A549 (cell line): ENCODE measurements around the gene ZDHHC9. TPM values are rescaled to one million over a fixed set of nuclear protein-coding genes. Genes with fewer than 3 reads are reported as not detected.
A peak's percentile ranks its signal among the peaks of the same experiment; 100 is the strongest.

ENCODE experiments used
- ATAC-seq, 2 experiments: fragments of 200-7000 bp in 1 of 2; fragments of >200 bp in 1 of 2; cut with Nextera tagmentation in 1 of 2; cut with Tn5 transposase in 1 of 2; 3 replicates each; pipeline versions ENCODE4 v1.8.0 to v1.9.1; 2018 to 2020; ENCODE audit warnings: mild to moderate bottlenecking in 1 of 2, moderate library complexity in 1 of 2
- CTCF ChIA-PET: fragments of 300-600 bp; sonication (Branson Sonifier 250); formaldehyde crosslinking; extraction: SDS; loops from one replicate; lab custom pipeline; 2021; ENCODE audit warnings: antibody characterized with exemption, inconsistent platforms; lab: Yijun Ruan, JAX
- POLR2A ChIA-PET: fragments of 350-600 bp; formaldehyde crosslinking; extraction: SDS; loops from one replicate; lab custom pipeline; 2021; ENCODE audit warnings: antibody characterized with exemption, inconsistent platforms; lab: Yijun Ruan, JAX
- DNase-seq, 2 experiments: peaks; one replicate each; pipeline versions ENCODE4 v3.0.0 to v3.0.0-alpha.2; 2011 to 2016; ENCODE audit warnings: low read depth in 1 of 2, low spot score in 1 of 2
- FAIRE-seq: peaks from 2 replicates; lab custom pipeline; 2011; peaks lifted over from hg19 to GRCh38; lab: Jason Lieb, UNC
- H3K27ac ChIP-seq, 2 experiments: fragments of >200 bp; sonication (Bioruptor Twin); formaldehyde crosslinking; 3 replicates each; pipeline ENCODE4 v1.5.1; 2016 to 2017
- H3K4me1 ChIP-seq: fragments of >200 bp; sonication (Bioruptor Twin); formaldehyde crosslinking; 3 replicates; pipeline ENCODE4 v1.6.1; 2016
- H3K4me2 ChIP-seq: fragments of >200 bp; sonication (Bioruptor Twin); formaldehyde crosslinking; 3 replicates; pipeline ENCODE4 v1.6.1; 2016
- H3K4me3 ChIP-seq: fragments of >200 bp; sonication (Bioruptor Twin); formaldehyde crosslinking; 3 replicates; pipeline ENCODE4 v1.5.1; 2016
- H3K9me3 ChIP-seq: fragments of >200 bp; sonication (Bioruptor Twin); formaldehyde crosslinking; 3 replicates; pipeline ENCODE4 v1.6.1; 2016
- CBX2 ChIP-seq: fragments of 200-600 bp; sonication (generic); IDR thresholded peaks from 2 replicates; pipeline ENCODE4 v1.6.1; 2016; ENCODE audit warnings: low read depth, mild to moderate bottlenecking, borderline replicate concordance
- CHD2 ChIP-seq: fragments of 150-350 bp; IDR thresholded peaks from 2 replicates; pipeline ENCODE4 v1.6.1; 2014; ENCODE audit warnings: low read length; ENCODE audit not compliant: partially characterized antibody
- CHD4 ChIP-seq: fragments of 200-600 bp; sonication (generic); IDR thresholded peaks from 2 replicates; pipeline ENCODE4 v1.6.1; 2016; ENCODE audit warnings: antibody characterized with exemption, mild to moderate bottlenecking, borderline replicate concordance
- EHMT2 ChIP-seq: fragments of 200-600 bp; sonication (generic); IDR thresholded peaks from 2 replicates; pipeline ENCODE4 v1.6.1; 2016; ENCODE audit warnings: antibody characterized with exemption, low read depth, mild to moderate bottlenecking, moderate library complexity
- EP300 ChIP-seq, 2 experiments: fragments of >200 bp; sonication (Bioruptor Twin); formaldehyde crosslinking; IDR thresholded peaks; 2 replicates in 1 of 2; 3 replicates in 1 of 2; pipeline ENCODE4 v1.6.1; 2016 to 2017
- FOSL2 ChIP-seq, 2 experiments: fragments of 450-650 bp in 1 of 2; fragments of >200 bp in 1 of 2; sonication (Bioruptor Twin) in 1 of 2; formaldehyde crosslinking; IDR thresholded peaks; 2 replicates each; pipeline versions ENCODE4 v1.5.0 to v1.6.1; 2016 to 2020; ENCODE audit warnings: mild to moderate bottlenecking in 1 of 2, moderate library complexity in 1 of 2
- GATA3 ChIP-seq: IDR thresholded peaks from 2 replicates; pipeline ENCODE4 v1.6.1; 2012; ENCODE audit warnings: borderline replicate concordance
- HEYL ChIP-seq: fragments of 250-450 bp; sonication (Bioruptor Pico); IDR thresholded peaks from 2 replicates; pipeline ENCODE4 v1.8.0; 2021; ENCODE audit warnings: mild to moderate bottlenecking, moderate library complexity
- KDM1A ChIP-seq: fragments of 200-600 bp; sonication (generic); IDR thresholded peaks from 2 replicates; pipeline ENCODE4 v1.6.1; 2016; ENCODE audit warnings: low read depth, mild to moderate bottlenecking
- KDM5A ChIP-seq: fragments of 200-600 bp; sonication (generic); IDR thresholded peaks from 2 replicates; pipeline ENCODE4 v1.6.1; 2016; ENCODE audit warnings: antibody characterized with exemption, mild to moderate bottlenecking
- NPAS2 ChIP-seq: fragments of 250-450 bp; sonication (Bioruptor Pico); IDR thresholded peaks from 2 replicates; pipeline ENCODE4 v1.8.0; 2022; ENCODE audit warnings: mild to moderate bottlenecking, moderate library complexity, borderline replicate concordance
- NR3C1 ChIP-seq: fragments of >200 bp; sonication (Bioruptor Twin); formaldehyde crosslinking; IDR thresholded peaks from 3 replicates; pipeline ENCODE4 v1.6.1; 2017
- RAD21 ChIP-seq, 2 experiments: fragments of >200 bp in 1 of 2; sonication (Bioruptor Twin) in 1 of 2; formaldehyde crosslinking in 1 of 2; IDR thresholded peaks in 1 of 2; conservative IDR thresholded peaks in 1 of 2; 2 replicates in 1 of 2; 3 replicates in 1 of 2; pipeline ENCODE4 v1.6.1; 2012 to 2018; ENCODE audit warnings: inconsistent platforms in 1 of 2
- RFX5 ChIP-seq: fragments of 450-650 bp; IDR thresholded peaks from 2 replicates; pipeline ENCODE4 v1.7.1; 2014; ENCODE audit warnings: antibody characterized with exemption, mild to moderate bottlenecking, moderate library complexity
- RNF2 ChIP-seq: fragments of 200-600 bp; sonication (generic); IDR thresholded peaks from 2 replicates; pipeline ENCODE4 v1.6.1; 2016; ENCODE audit warnings: low read depth, mild to moderate bottlenecking, antibody characterized with exemption, moderate library complexity, borderline replicate concordance
- SMC3 ChIP-seq: fragments of >200 bp; sonication (Bioruptor Twin); formaldehyde crosslinking; IDR thresholded peaks from 3 replicates; pipeline ENCODE4 v1.6.1; 2018; ENCODE audit warnings: inconsistent platforms
- TFCP2L1 ChIP-seq: fragments of 250-450 bp; sonication (Bioruptor Pico); IDR thresholded peaks from 2 replicates; pipeline ENCODE4 v1.5.0; 2021; ENCODE audit warnings: mild to moderate bottlenecking
- ZC3H11A ChIP-seq: fragments of 450-650 bp; IDR thresholded peaks from 2 replicates; pipeline ENCODE4 v1.6.1; 2014; ENCODE audit warnings: antibody characterized with exemption, mild to moderate bottlenecking
- ZNF302 ChIP-seq: fragments of 250-450 bp; sonication (Bioruptor Pico); IDR thresholded peaks from 2 replicates; pipeline ENCODE4 v1.9.0; 2021; ENCODE audit warnings: inconsistent platforms, mild to moderate bottlenecking, moderate library complexity
- ZSCAN20 ChIP-seq: fragments of 250-450 bp; sonication (Bioruptor Pico); IDR thresholded peaks from 2 replicates; pipeline ENCODE4 v1.8.0; 2022; ENCODE audit warnings: mild to moderate bottlenecking, moderate library complexity
- WGBS: methylation state at CpG from one replicate; pipeline ENCODE4 v1.1.6; 2017; ENCODE audit errors: missing lambda C conversion rate; 5-methylcytosine and 5-hydroxymethylcytosine counted together
- polyA plus RNA-seq, 4 experiments: library from polyadenylated mRNA; depleted of rRNA in 3 of 4; stranded (reverse); fragments of >200 nt; fragmentation: RNase III in 1 of 4; extraction: RNeasy Plus Mini Kit Qiagen cat#74134 plus additional on column Dnase treatment in 1 of 4; gene quantifications; 2 replicates in 3 of 4; 3 replicates in 1 of 4; pipeline ENCODE4 v1.2.3, GENCODE V29; 2011 to 2017
- TF ChIP-seq, protein P1 (sequence below): fragments of 200-600 bp; sonication (generic); IDR thresholded peaks from 2 replicates; pipeline ENCODE4 v1.6.1; 2016; ENCODE audit warnings: antibody characterized with exemption, mild to moderate bottlenecking, moderate library complexity
- TF ChIP-seq, protein P2 (sequence below): fragments of 450-650 bp; IDR thresholded peaks from 2 replicates; pipeline ENCODE4 v1.6.1; 2014; ENCODE audit warnings: antibody characterized with exemption
- TF ChIP-seq, protein P3 (sequence below): IDR thresholded peaks from 2 replicates; pipeline ENCODE4 v1.6.1; 2012
- TF ChIP-seq, protein P4 (sequence below): IDR thresholded peaks from 2 replicates; pipeline ENCODE4 v1.6.1; 2012

ZDHHC9 gene
- polyA plus RNA-seq, 2 of the 4 experiments (the other 2 are of a cell fraction), result 20.2 to 50.6 TPM

DNA sequence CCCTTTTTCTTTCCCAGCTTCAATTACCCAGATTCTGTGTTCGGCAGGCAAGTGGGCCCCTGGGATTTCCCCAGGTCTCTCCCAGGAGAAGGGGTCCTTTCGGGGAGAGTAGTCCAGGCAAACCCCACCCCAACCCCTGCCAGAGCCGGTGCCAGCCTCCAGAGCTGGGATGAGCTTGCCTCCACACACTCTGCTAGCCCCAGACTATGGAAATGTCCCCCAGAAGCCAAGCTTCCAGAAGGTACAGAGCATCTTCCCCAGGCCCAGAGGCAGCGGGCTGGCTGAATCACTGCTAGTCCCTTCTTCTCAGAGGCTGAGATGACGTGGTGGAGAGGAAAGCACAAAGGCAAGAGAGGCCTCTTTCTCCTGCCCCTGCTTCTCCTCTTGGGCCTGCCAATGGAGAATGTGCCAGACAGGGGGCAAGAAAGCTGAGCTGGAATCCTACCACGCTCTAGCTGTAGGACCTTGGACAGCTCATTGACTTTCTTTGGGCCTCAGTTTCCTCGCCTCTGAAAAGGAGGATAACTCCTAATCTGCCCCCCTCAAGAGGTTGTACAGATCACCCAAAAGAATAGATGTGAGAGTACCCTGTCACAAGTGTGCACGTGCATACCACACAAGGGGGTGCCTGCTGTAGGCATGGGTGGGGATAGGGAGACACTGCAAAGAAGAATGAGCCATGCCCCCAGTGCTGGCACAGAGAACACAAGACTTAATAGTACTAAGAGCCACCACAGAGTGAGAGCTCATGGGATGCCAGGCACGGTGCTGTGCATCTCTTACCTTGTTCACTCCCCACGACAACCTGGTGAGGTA, 61.8 kb downstream of the ZDHHC9 start:
- H3K4me3 ChIP-seq, result no peak overlapping the region
- H3K4me2 ChIP-seq, result no peak overlapping the region
- WGBS, result 67% methylated on average over 7 of the region's 10 CpGs
- DNase-seq, result no peak
- CTCF ChIA-PET, result interaction anchor here (1.9 kb wide), 1 partner anchor 279 kb away, joined by 5 read pairs; no protein-coding TSS in a partner anchor
- H3K9me3 ChIP-seq, result no peaks in the 10 kb centered on the region
- H3K27ac ChIP-seq, result no peak overlapping the region
- TF ChIP-seq ZC3H11A, result no peak
- TF ChIP-seq, protein P1, sequence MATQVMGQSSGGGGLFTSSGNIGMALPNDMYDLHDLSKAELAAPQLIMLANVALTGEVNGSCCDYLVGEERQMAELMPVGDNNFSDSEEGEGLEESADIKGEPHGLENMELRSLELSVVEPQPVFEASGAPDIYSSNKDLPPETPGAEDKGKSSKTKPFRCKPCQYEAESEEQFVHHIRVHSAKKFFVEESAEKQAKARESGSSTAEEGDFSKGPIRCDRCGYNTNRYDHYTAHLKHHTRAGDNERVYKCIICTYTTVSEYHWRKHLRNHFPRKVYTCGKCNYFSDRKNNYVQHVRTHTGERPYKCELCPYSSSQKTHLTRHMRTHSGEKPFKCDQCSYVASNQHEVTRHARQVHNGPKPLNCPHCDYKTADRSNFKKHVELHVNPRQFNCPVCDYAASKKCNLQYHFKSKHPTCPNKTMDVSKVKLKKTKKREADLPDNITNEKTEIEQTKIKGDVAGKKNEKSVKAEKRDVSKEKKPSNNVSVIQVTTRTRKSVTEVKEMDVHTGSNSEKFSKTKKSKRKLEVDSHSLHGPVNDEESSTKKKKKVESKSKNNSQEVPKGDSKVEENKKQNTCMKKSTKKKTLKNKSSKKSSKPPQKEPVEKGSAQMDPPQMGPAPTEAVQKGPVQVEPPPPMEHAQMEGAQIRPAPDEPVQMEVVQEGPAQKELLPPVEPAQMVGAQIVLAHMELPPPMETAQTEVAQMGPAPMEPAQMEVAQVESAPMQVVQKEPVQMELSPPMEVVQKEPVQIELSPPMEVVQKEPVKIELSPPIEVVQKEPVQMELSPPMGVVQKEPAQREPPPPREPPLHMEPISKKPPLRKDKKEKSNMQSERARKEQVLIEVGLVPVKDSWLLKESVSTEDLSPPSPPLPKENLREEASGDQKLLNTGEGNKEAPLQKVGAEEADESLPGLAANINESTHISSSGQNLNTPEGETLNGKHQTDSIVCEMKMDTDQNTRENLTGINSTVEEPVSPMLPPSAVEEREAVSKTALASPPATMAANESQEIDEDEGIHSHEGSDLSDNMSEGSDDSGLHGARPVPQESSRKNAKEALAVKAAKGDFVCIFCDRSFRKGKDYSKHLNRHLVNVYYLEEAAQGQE, result peak; percentile 36; the same call in 1 of the 2 replicates
- TF ChIP-seq, all 56 proteins: peak for 1
- H3K4me1 ChIP-seq, result no peaks in the 10 kb centered on the region
- no peak for FAIRE-seq
- POLR2A ChIA-PET, result no interaction called here
- no peak for ATAC-seq

DNA sequence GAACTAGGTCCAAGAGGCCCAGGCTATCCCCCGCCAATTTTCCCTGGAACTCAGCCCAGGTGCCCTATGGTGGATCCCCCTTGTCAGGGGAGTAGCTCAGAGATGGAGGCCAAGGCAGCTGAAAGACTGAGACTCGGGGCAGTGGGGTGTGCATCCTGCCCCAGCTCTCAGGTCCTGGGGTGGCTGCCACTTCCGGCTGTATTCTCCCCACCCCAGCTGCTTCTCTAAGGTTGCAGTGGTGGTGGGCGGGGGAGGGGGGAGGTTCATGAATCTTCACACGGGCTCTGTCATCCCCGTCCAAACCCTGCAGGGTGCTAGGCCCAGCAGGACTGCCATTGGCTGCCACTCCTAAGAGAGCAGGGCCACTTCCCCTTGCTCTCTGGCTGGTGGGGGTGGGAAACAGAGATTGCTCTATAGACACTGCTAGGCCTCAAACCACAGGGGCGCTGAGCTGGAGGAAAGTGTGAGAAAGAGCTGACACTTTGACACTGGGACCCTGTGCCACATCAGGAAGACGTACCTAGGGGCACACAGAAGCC, 62.5 kb downstream of the ZDHHC9 start:
- no peaks in the 10 kb centered on the region for H3K4me1 ChIP-seq
- 48% methylated on average over 2 of the region's 8 CpGs for WGBS
- no peaks in the 10 kb centered on the region for H3K9me3 ChIP-seq
- H3K4me2 ChIP-seq, result no peak overlapping the region
- TF ChIP-seq FOSL2 (IDR thresholded peaks at IDR 0.05) (no peak), FOSL2 (CRISPR knock-in tag; IDR thresholded peaks at IDR 0.05) (no peak), HEYL (CRISPR knock-in tag) (no peak), RAD21 (conservative IDR thresholded peaks at IDR 0.05 in 1 of 2, IDR thresholded peaks at IDR 0.05 in 1 of 2) (no peak), NR3C1 (no peak), KDM1A (no peak), EHMT2 (no peak), CHD4 (no peak)
- ChIA-PET CTCF (interaction anchor here (1.3 to 1.9 kb wide), 2 partner anchors 47 to 279 kb away, joined by 3 to 5 read pairs; no protein-coding TSS in a partner anchor), POLR2A (no interaction called here)
- H3K27ac ChIP-seq, result no peak overlapping the region
- DNase-seq, result no peak
- H3K4me3 ChIP-seq, result no peak overlapping the region
- ATAC-seq, result no peak
- no peak for FAIRE-seq

DNA sequence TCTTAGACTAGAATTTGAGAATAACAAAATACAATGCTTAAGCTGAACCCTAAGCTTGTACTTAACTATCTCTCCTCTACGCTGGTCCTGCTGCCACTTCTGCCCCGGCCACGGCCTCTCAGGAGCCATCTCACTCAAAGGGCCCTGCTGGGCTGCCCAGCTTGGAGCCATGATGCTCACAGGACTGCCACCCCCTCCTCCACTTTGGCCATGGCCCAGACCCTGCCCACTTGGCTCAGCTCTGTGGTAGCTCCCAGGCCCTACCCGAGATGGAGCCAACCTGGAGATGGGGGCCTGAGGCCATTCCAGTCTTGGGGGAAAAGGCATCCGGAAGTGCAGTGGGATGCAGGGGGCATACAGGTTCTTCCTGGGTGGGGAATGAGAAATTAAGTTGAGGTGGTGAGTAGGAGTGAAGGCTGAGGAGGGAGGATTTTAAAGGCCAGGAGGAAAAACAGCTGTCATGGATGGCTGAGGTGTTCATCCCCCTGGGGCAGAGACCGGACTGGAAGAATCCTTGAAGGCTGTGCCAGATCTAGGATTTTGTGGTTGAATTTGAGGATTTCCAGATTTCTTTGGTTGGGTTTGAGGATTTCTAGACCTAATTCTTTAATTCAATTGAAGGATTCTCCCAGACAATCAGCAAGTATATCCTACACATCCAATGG, 63.1 kb downstream of the ZDHHC9 start:
- H3K27ac ChIP-seq, result no peak overlapping the region
- ATAC-seq (no peak), DNase-seq (no peak), FAIRE-seq (no peak)
- H3K4me2 ChIP-seq, result no peak overlapping the region
- no peaks in the 10 kb centered on the region for H3K9me3 ChIP-seq
- WGBS, result 76% methylated on average over 6 of the region's 6 CpGs
- CTCF ChIA-PET, result interaction anchor here (1.0 to 1.9 kb wide), 3 partner anchors 46 to 280 kb away, joined by 3 to 5 read pairs (median 3); no protein-coding TSS in a partner anchor
- no peaks in the 10 kb centered on the region for H3K4me1 ChIP-seq
- H3K4me3 ChIP-seq, result no peak overlapping the region
- TF ChIP-seq SMC3 (no peak), CHD2 (no peak), CBX2 (no peak), TFCP2L1 (no peak), KDM5A (no peak), CHD4 (no peak), NPAS2 (CRISPR knock-in tag) (no peak), ZSCAN20 (CRISPR knock-in tag) (no peak), RFX5 (no peak), GATA3 (no peak), KDM1A (no peak), RNF2 (no peak), EP300 (IDR thresholded peaks at IDR 0.05) (no peak), ZNF302 (CRISPR knock-in tag) (no peak)
- TF ChIP-seq, protein P2, sequence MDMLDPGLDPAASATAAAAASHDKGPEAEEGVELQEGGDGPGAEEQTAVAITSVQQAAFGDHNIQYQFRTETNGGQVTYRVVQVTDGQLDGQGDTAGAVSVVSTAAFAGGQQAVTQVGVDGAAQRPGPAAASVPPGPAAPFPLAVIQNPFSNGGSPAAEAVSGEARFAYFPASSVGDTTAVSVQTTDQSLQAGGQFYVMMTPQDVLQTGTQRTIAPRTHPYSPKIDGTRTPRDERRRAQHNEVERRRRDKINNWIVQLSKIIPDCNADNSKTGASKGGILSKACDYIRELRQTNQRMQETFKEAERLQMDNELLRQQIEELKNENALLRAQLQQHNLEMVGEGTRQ, result no peak
- TF ChIP-seq, protein P3, sequence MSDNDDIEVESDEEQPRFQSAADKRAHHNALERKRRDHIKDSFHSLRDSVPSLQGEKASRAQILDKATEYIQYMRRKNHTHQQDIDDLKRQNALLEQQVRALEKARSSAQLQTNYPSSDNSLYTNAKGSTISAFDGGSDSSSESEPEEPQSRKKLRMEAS, result no peak
- TF ChIP-seq, protein P4, sequence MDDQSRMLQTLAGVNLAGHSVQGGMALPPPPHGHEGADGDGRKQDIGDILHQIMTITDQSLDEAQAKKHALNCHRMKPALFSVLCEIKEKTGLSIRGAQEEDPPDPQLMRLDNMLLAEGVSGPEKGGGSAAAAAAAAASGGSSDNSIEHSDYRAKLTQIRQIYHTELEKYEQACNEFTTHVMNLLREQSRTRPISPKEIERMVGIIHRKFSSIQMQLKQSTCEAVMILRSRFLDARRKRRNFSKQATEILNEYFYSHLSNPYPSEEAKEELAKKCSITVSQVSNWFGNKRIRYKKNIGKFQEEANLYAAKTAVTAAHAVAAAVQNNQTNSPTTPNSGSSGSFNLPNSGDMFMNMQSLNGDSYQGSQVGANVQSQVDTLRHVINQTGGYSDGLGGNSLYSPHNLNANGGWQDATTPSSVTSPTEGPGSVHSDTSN, result no peak
- POLR2A ChIA-PET, result no interaction called here
